ENCODE data around the gene ESPN.

DNA sequence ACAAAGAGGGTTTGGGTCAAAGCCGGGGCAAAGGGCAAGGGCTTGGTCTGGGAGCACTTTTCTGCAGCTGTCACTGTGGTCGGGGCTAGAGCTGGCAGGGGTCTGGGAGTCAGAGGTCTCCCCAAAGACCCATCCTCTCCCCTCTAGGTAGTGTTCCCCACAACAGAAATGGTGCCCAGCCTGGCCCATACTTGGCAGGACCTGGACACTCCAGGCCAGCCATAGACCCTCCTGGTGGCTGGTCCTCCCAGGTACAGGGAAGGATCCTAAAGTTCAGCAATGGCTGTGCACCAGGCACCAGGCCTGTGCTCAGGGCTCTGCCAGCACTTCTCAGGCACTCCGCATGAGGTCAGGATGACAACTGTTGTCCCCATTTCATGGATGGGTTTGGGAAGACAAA, 11.0 kb downstream of the ESPN start:
- TF ChIP-seq, protein P1, sequence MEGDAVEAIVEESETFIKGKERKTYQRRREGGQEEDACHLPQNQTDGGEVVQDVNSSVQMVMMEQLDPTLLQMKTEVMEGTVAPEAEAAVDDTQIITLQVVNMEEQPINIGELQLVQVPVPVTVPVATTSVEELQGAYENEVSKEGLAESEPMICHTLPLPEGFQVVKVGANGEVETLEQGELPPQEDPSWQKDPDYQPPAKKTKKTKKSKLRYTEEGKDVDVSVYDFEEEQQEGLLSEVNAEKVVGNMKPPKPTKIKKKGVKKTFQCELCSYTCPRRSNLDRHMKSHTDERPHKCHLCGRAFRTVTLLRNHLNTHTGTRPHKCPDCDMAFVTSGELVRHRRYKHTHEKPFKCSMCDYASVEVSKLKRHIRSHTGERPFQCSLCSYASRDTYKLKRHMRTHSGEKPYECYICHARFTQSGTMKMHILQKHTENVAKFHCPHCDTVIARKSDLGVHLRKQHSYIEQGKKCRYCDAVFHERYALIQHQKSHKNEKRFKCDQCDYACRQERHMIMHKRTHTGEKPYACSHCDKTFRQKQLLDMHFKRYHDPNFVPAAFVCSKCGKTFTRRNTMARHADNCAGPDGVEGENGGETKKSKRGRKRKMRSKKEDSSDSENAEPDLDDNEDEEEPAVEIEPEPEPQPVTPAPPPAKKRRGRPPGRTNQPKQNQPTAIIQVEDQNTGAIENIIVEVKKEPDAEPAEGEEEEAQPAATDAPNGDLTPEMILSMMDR (IDR thresholded peaks at IDR 0.05): no peak
- TF ChIP-seq EP300 (IDR thresholded peaks at IDR 0.05): no peak
- no peak for TF ChIP-seq POLR2AphosphoS5 (IDR thresholded peaks at IDR 0.05)
- no peak for TF ChIP-seq POLR2A (IDR thresholded peaks at IDR 0.05)

All from gastroesophageal sphincter (tissue), 3 donors.